ENCODE measurements around the gene PCDHB8.
"Not testable (repeated sequence)": the region's sequence is repeated elsewhere in the genome, so short reads cannot be mapped to it uniquely, and the experiment has no call there.

DNA sequence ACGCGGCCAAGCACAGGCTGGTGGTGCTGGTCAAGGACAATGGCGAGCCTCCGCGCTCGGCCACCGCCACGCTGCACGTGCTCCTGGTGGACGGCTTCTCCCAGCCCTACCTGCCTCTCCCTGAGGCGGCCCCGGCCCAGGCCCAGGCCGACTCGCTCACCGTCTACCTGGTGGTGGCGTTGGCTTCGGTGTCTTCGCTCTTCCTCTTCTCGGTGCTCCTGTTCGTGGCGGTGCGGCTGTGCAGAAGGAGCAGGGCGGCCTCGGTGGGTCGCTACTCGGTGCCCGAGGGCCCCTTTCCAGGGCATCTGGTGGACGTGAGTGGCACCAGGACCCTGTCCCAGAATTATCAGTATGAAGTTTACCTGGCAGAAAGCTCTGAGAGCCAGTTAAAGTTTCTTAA, 19.7 kb upstream of the PCDHB8 start:
- TF ChIP-seq, protein P1, sequence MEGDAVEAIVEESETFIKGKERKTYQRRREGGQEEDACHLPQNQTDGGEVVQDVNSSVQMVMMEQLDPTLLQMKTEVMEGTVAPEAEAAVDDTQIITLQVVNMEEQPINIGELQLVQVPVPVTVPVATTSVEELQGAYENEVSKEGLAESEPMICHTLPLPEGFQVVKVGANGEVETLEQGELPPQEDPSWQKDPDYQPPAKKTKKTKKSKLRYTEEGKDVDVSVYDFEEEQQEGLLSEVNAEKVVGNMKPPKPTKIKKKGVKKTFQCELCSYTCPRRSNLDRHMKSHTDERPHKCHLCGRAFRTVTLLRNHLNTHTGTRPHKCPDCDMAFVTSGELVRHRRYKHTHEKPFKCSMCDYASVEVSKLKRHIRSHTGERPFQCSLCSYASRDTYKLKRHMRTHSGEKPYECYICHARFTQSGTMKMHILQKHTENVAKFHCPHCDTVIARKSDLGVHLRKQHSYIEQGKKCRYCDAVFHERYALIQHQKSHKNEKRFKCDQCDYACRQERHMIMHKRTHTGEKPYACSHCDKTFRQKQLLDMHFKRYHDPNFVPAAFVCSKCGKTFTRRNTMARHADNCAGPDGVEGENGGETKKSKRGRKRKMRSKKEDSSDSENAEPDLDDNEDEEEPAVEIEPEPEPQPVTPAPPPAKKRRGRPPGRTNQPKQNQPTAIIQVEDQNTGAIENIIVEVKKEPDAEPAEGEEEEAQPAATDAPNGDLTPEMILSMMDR (conservative IDR thresholded peaks at IDR 0.05 in 1 of 2, IDR thresholded peaks at IDR 0.05 in 1 of 2; ENCODE audit: low read depth in 1 of 2, low read length in 2 of 2) = not testable (repeated sequence)
- not testable (repeated sequence) for TF ChIP-seq EZH2 (IDR thresholded peaks at IDR 0.05; ENCODE audit: low read length, missing control alignments)
